IMR-90 (cell line): ENCODE data around the gene AGBL5. TPM values are rescaled to one million over a fixed set of nuclear protein-coding genes. Genes with fewer than 3 reads are reported as not detected.

Experiments
- ATAC-seq: fragments of 200-7000 bp; cut with Tn5 transposase; 2 replicates; pipeline ENCODE4 v1.9.1; 2020; ENCODE audit warnings: low read depth, mild to moderate bottlenecking, moderate library complexity
- BruUV-seq: library from RNA; stranded (reverse); fragments of 400-500 nt; replicated peaks from 2 replicates; lab custom pipeline; 2021; lab: Mats Ljungman, UMichigan
- CTCF ChIA-PET: fragments of 300-600 bp; formaldehyde crosslinking; extraction: SDS; loops from one replicate; lab custom pipeline; 2021; ENCODE audit warnings: antibody characterized with exemption; lab: Yijun Ruan, JAX
- POLR2A ChIA-PET: fragments of 300-600 bp; sonication (Branson Sonifier 250); formaldehyde crosslinking; loops from one replicate; lab custom pipeline; 2022; ENCODE audit warnings: antibody characterized with exemption; ENCODE audit not compliant: unreplicated experiment; lab: Charles Lee
- DNase-seq: peaks from one replicate; pipeline ENCODE4 v3.0.0; 2013
- H2AFZ ChIP-seq: replicated peaks from 2 replicates; pipeline ENCODE3; 2013; ENCODE audit warnings: low read length, mild to moderate bottlenecking; ENCODE audit not compliant: poor library complexity
- H2AK5ac ChIP-seq: 2 replicates; pipeline ENCODE4 v1.6.1; 2013; ENCODE audit warnings: low read depth, low read length, inconsistent platforms
- H2AK9ac ChIP-seq: replicated peaks from 2 replicates; pipeline ENCODE3; 2013; ENCODE audit warnings: mild to moderate bottlenecking, low read depth, low read length, moderate library complexity; ENCODE audit not compliant: poor library complexity
- H2BK120ac ChIP-seq: 2 replicates; pipeline ENCODE4 v1.6.1; 2013; ENCODE audit warnings: low read depth, low read length, inconsistent platforms
- H2BK15ac ChIP-seq: 3 replicates; pipeline ENCODE4 v1.6.1; 2013; ENCODE audit warnings: low read depth, low read length, inconsistent platforms
- H2BK20ac ChIP-seq: 2 replicates; pipeline ENCODE4 v1.6.1; 2013; ENCODE audit warnings: low read depth, mild to moderate bottlenecking, inconsistent platforms, low read length, moderate library complexity
- H2BK5ac ChIP-seq: 2 replicates; pipeline ENCODE4 v1.6.1; 2013; ENCODE audit warnings: mild to moderate bottlenecking, low read depth, low read length, inconsistent platforms; ENCODE audit not compliant: poor library complexity, severe bottlenecking
- H3K14ac ChIP-seq: replicated peaks from 2 replicates; pipeline ENCODE4 v1.6.1; 2013; ENCODE audit warnings: low read depth, low read length, inconsistent platforms
- H3K18ac ChIP-seq: 2 replicates; pipeline ENCODE4 v1.6.1; 2013; ENCODE audit warnings: low read depth, low read length, control low read depth
- H3K23ac ChIP-seq: 2 replicates; pipeline ENCODE4 v1.6.1; 2013; ENCODE audit warnings: low read depth, low read length, inconsistent platforms
- H3K27ac ChIP-seq: 2 replicates; pipeline ENCODE4 v1.5.1; 2013; ENCODE audit warnings: mild to moderate bottlenecking, control low read depth, low read length; ENCODE audit not compliant: insufficient read depth
- H3K27me3 ChIP-seq: 2 replicates; pipeline ENCODE4 v1.6.1; 2013; ENCODE audit warnings: low read length; ENCODE audit not compliant: control insufficient read depth, insufficient read depth
- H3K36me3 ChIP-seq: 2 replicates; pipeline ENCODE4 v1.6.1; 2013; ENCODE audit warnings: low read length, mixed read lengths; ENCODE audit not compliant: control insufficient read depth, insufficient read depth
- H3K4ac ChIP-seq: 2 replicates; pipeline ENCODE4 v1.6.1; 2013; ENCODE audit warnings: low read depth, low read length, inconsistent platforms
- H3K4me1 ChIP-seq: 2 replicates; pipeline ENCODE4 v1.6.1; 2013; ENCODE audit warnings: low read length, mixed read lengths; ENCODE audit not compliant: control insufficient read depth, insufficient read depth
- H3K4me2 ChIP-seq: 2 replicates; pipeline ENCODE4 v1.6.1; 2013; ENCODE audit warnings: low read depth, mild to moderate bottlenecking, control low read depth, low read length, moderate library complexity
- H3K4me3 ChIP-seq: 2 replicates; pipeline ENCODE4 v1.5.1; 2013; ENCODE audit warnings: low read depth, mild to moderate bottlenecking, control low read depth, low read length, moderate library complexity; ENCODE audit not compliant: insufficient read depth
- H3K56ac ChIP-seq: 2 replicates; pipeline ENCODE4 v1.6.1; 2013; ENCODE audit warnings: low read length, inconsistent platforms; ENCODE audit not compliant: insufficient read depth; ENCODE audit errors: extremely low read depth
- H3K79me1 ChIP-seq, 2 experiments: 2 replicates each; pipeline ENCODE4 v1.6.1; 2013; ENCODE audit warnings: low read length in 2 of 2, inconsistent platforms in 1 of 2, low read depth in 1 of 2
- H3K9ac ChIP-seq: 2 replicates; pipeline ENCODE4 v1.6.1; 2013; ENCODE audit warnings: low read depth, low read length, control low read depth
- H3K9me1 ChIP-seq: 2 replicates; pipeline ENCODE4 v1.6.1; 2013; ENCODE audit warnings: low read length, inconsistent platforms; ENCODE audit not compliant: insufficient read depth
- H3K9me3 ChIP-seq: 2 replicates; pipeline ENCODE4 v1.6.1; 2013; ENCODE audit warnings: low read length; ENCODE audit not compliant: control insufficient read depth, insufficient read depth
- H4K20me1 ChIP-seq: 2 replicates; pipeline ENCODE4 v1.6.1; 2013; ENCODE audit warnings: low read length, inconsistent platforms; ENCODE audit not compliant: insufficient read depth
- H4K5ac ChIP-seq: 2 replicates; pipeline ENCODE4 v1.6.1; 2013; ENCODE audit warnings: mild to moderate bottlenecking, low read depth, low read length, control low read depth
- H4K8ac ChIP-seq, 2 experiments: 2 replicates each; pipeline ENCODE4 v1.6.1; 2013; ENCODE audit warnings: low read depth in 2 of 2, low read length in 2 of 2, control low read depth in 1 of 2, inconsistent platforms in 1 of 2
- H4K91ac ChIP-seq: 2 replicates; pipeline ENCODE4 v1.6.1; 2013; ENCODE audit warnings: low read depth, low read length, inconsistent platforms; ENCODE audit not compliant: insufficient read depth
- BHLHE40 ChIP-seq: fragments of 150-350 bp; IDR thresholded peaks from 2 replicates; pipeline ENCODE4 v1.6.1; 2016; ENCODE audit warnings: mild to moderate bottlenecking, low read depth, low read length
- CEBPB ChIP-seq: IDR thresholded peaks from 2 replicates; pipeline ENCODE4 v1.6.1; 2012; ENCODE audit warnings: low read depth, low read length, improper control_type of control experiment
- CHD1 ChIP-seq: IDR thresholded peaks from 2 replicates; pipeline ENCODE4 v1.6.1; 2012; ENCODE audit warnings: low read depth, low read length, improper control_type of control experiment
- ELK1 ChIP-seq: fragments of 150-350 bp; IDR thresholded peaks from 2 replicates; pipeline ENCODE4 v1.6.1; 2016; ENCODE audit warnings: low read depth, mild to moderate bottlenecking, low read length, moderate library complexity, borderline replicate concordance
- MAFK ChIP-seq: IDR thresholded peaks from 2 replicates; pipeline ENCODE4 v1.6.1; 2012; ENCODE audit warnings: low read depth, low read length, improper control_type of control experiment
- MAZ ChIP-seq: IDR thresholded peaks from 2 replicates; pipeline ENCODE4 v1.6.1; 2012; ENCODE audit warnings: low read depth, mild to moderate bottlenecking, low read length, improper control_type of control experiment, moderate library complexity, borderline replicate concordance
- MXI1 ChIP-seq: IDR thresholded peaks from 2 replicates; pipeline ENCODE4 v1.6.1; 2012; ENCODE audit warnings: low read depth, mild to moderate bottlenecking, low read length, moderate library complexity, borderline replicate concordance
- NFE2L2 ChIP-seq: fragments of 150-350 bp; IDR thresholded peaks from 2 replicates; pipeline ENCODE4 v1.6.1; 2016; ENCODE audit warnings: low read depth, mild to moderate bottlenecking, low read length
- POLR2A ChIP-seq: IDR thresholded peaks from 2 replicates; pipeline ENCODE4 v1.6.1; 2012; ENCODE audit warnings: mild to moderate bottlenecking, low read depth, low read length
- RAD21 ChIP-seq: IDR thresholded peaks from 2 replicates; pipeline ENCODE4 v1.6.1; 2012; ENCODE audit warnings: low read length, improper control_type of control experiment
- RCOR1 ChIP-seq: IDR thresholded peaks from 2 replicates; pipeline ENCODE4 v1.6.1; 2012; ENCODE audit warnings: mild to moderate bottlenecking, low read length, improper control_type of control experiment; ENCODE audit not compliant: insufficient replicate concordance
- RFX5 ChIP-seq: IDR thresholded peaks from 2 replicates; pipeline ENCODE4 v1.8.0; 2012; ENCODE audit warnings: low read depth, mild to moderate bottlenecking, low read length, moderate library complexity
- SMC3 ChIP-seq: fragments of 150-350 bp; IDR thresholded peaks from 2 replicates; pipeline ENCODE4 v1.6.1; 2016; ENCODE audit warnings: low read depth, mild to moderate bottlenecking, antibody characterized with exemption, low read length, moderate library complexity
- WGBS, 2 experiments: methylation state at CpG; one replicate each; pipeline versions ENCODE4 v1.1.5 to v1.1.7; 2013; ENCODE audit warnings: missing lambda C conversion rate in 2 of 2; ENCODE audit not compliant: insufficient read length in 1 of 2; ENCODE audit errors: extremely low coverage in 2 of 2; 5-methylcytosine and 5-hydroxymethylcytosine counted together
- dilution Hi-C: fragments of 300-500 bp; cut with HindIII; formaldehyde crosslinking; loops from one replicate; pipeline ENCODE4 v1.14.3; 2018; ENCODE audit warnings: low sequenced_read_pairs; ENCODE audit not compliant: unreplicated experiment
- in situ Hi-C: fragments of 300-500 bp; cut with MboI; formaldehyde crosslinking; loops from 3 replicates; pipeline ENCODE4 v1.14.3; 2019; ENCODE audit warnings: low sequenced_read_pairs, inconsistent platforms, mixed read lengths
- intact Hi-C: fragments of 100-400 bp; cut with micrococcal nuclease; formaldehyde crosslinking; loops from 2 replicates; pipeline ENCODE4 v1.10.0; 2022
- polyA plus RNA-seq, 3 experiments: library from polyadenylated mRNA; depleted of rRNA; stranded (reverse); fragments of >200 nt; gene quantifications; 2 replicates each; pipeline ENCODE4 v1.2.3, GENCODE V29; 2012; ENCODE audit warnings: low replicate concordance in 1 of 3
- total RNA-seq: library from RNA; depleted of rRNA; stranded (reverse); fragments of >200 nt; gene quantifications from 2 replicates; pipeline ENCODE4 v1.2.3, GENCODE V29; 2012
- TF ChIP-seq, protein P1 (sequence below): fragments of 150-350 bp; IDR thresholded peaks from 2 replicates; pipeline ENCODE4 v1.6.1; 2017; ENCODE audit warnings: mild to moderate bottlenecking, antibody characterized with exemption, low read length, low read depth

Gene AGBL5
- total and polyA plus RNA-seq, 2 of the 4 experiments (the other 2 are of a cell fraction) = 19.0 to 26.2 TPM

- H3K4ac ChIP-seq = no peak overlapping the region
- in situ Hi-C loops = no loop called here
- no TSS peak for BruUV-seq
- H4K5ac ChIP-seq = no peak overlapping the region
- no peak overlapping the region for H4K91ac ChIP-seq
- H3K36me3 ChIP-seq = no peaks in the 10 kb centered on the region
- WGBS, 2 experiments = no CpG with 5 or more reads among the region's 3 CpGs
- no peak overlapping the region for H3K23ac ChIP-seq
- H2BK20ac ChIP-seq = no peak overlapping the region
- ATAC-seq = no peak
- no peak overlapping the region for H3K27ac ChIP-seq
- H3K79me1 ChIP-seq = no peaks in the 10 kb centered on the region
- H3K27me3 ChIP-seq = peaks cover 37% of the 10 kb centered on the region
- H3K56ac ChIP-seq = no peak overlapping the region
- H2AFZ ChIP-seq = no peak overlapping the region
- no peak overlapping the region for H4K8ac ChIP-seq
- intact Hi-C loops = no loop called here
- no peak for DNase-seq
- H2BK5ac ChIP-seq = no peak overlapping the region
- dilution Hi-C loops = no loop called here
- H3K14ac ChIP-seq = no peak overlapping the region
- no peaks in the 10 kb centered on the region for H3K9me1 ChIP-seq
- H2BK15ac ChIP-seq = no peak overlapping the region
- H3K18ac ChIP-seq = no peak overlapping the region
- no peaks in the 10 kb centered on the region for H3K9me3 ChIP-seq
- H3K4me1 ChIP-seq = no peaks in the 10 kb centered on the region
- ChIA-PET POLR2A (interaction anchor here (0.6 kb wide), 1 partner anchor 28 kb away, joined by 3 read pairs; no protein-coding TSS in a partner anchor), CTCF (no interaction called here)
- no peak overlapping the region for H2BK120ac ChIP-seq
- no peak overlapping the region for H2AK9ac ChIP-seq
- no peak overlapping the region for H3K9ac ChIP-seq
- TF ChIP-seq NFE2L2 (no peak), MAZ (no peak), MXI1 (no peak), RAD21 (no peak), CHD1 (no peak), POLR2A (no peak), RFX5 (no peak), RCOR1 (no peak), BHLHE40 (no peak), MAFK (no peak), ELK1 (no peak), CEBPB (no peak), SMC3 (no peak)
- TF ChIP-seq, protein P1, sequence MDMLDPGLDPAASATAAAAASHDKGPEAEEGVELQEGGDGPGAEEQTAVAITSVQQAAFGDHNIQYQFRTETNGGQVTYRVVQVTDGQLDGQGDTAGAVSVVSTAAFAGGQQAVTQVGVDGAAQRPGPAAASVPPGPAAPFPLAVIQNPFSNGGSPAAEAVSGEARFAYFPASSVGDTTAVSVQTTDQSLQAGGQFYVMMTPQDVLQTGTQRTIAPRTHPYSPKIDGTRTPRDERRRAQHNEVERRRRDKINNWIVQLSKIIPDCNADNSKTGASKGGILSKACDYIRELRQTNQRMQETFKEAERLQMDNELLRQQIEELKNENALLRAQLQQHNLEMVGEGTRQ = no peak
- H2AK5ac ChIP-seq = no peak overlapping the region
- no peak overlapping the region for H3K4me3 ChIP-seq
- H3K4me2 ChIP-seq = no peak overlapping the region
- no peaks in the 10 kb centered on the region for H4K20me1 ChIP-seq
Observed at GRCh38 chr2:27109083-27109482, 57.6 kb downstream of the AGBL5 start.
